Nephron (organoid): ENCODE data around the gene MAN2A2.

ENCODE experiments used
- H3K27ac Mint-ChIP-seq, 3 experiments: 2 replicates each; pipeline ENCODE4 v1.8.0; 2020; ENCODE audit warnings: mixed read lengths in 3 of 3, mild to moderate bottlenecking in 2 of 3, moderate library complexity in 1 of 3
- H3K27me3 Mint-ChIP-seq: 2 replicates; pipeline ENCODE4 v1.8.0; 2021; ENCODE audit warnings: low read depth, mild to moderate bottlenecking, moderate library complexity, mixed read lengths
- H3K36me3 Mint-ChIP-seq: 2 replicates; pipeline ENCODE4 v1.8.0; 2020; ENCODE audit warnings: low read depth, mixed read lengths
- H3K4me1 Mint-ChIP-seq: 2 replicates; pipeline ENCODE4 v1.8.0; 2020; ENCODE audit warnings: mixed read lengths
- H3K4me3 Mint-ChIP-seq, 3 experiments: 2 replicates each; pipeline ENCODE4 v1.8.0; 2020; ENCODE audit warnings: mild to moderate bottlenecking in 3 of 3, mixed read lengths in 3 of 3, moderate library complexity in 2 of 3
- H3K9me3 Mint-ChIP-seq: 2 replicates; pipeline ENCODE4 v1.8.0; 2020; ENCODE audit warnings: mixed read lengths
- CTCF ChIP-seq, 3 experiments: fragments of 200-600 bp; sonication (generic); IDR thresholded peaks; one replicate each; pipeline ENCODE4 v1.5.0; 2021; ENCODE audit warnings: antibody characterized with exemption in 3 of 3; ENCODE audit not compliant: unreplicated experiment in 3 of 3

MAN2A2 gene

DNA sequence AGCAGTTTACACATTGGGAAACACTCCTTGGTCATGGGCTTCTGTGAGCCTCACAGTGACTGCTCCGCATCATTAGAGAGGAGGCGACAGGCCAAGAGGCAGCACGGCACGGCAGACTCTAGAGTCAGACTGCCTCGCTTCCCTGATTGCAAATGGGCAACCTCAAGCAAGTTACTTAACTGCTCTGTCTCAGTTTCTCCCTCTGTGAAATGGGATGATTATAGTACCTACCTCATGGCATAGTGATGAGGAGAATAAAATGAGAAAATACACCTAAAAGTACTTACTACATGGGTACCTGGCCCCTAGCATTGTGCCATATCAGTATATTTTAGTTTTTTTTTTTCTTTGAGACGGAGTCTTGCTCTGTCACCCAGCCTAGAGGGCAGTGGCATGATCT lies 47.6 kb downstream of the MAN2A2 start:
- TF ChIP-seq CTCF (IDR thresholded peaks at IDR 0.05; ENCODE audit: unreplicated experiment in 3 of 3), result no peak
- peaks cover 47% of the 10 kb centered on the region for H3K36me3 Mint-ChIP-seq
- H3K27me3 Mint-ChIP-seq, result no peaks in the 10 kb centered on the region

DNA sequence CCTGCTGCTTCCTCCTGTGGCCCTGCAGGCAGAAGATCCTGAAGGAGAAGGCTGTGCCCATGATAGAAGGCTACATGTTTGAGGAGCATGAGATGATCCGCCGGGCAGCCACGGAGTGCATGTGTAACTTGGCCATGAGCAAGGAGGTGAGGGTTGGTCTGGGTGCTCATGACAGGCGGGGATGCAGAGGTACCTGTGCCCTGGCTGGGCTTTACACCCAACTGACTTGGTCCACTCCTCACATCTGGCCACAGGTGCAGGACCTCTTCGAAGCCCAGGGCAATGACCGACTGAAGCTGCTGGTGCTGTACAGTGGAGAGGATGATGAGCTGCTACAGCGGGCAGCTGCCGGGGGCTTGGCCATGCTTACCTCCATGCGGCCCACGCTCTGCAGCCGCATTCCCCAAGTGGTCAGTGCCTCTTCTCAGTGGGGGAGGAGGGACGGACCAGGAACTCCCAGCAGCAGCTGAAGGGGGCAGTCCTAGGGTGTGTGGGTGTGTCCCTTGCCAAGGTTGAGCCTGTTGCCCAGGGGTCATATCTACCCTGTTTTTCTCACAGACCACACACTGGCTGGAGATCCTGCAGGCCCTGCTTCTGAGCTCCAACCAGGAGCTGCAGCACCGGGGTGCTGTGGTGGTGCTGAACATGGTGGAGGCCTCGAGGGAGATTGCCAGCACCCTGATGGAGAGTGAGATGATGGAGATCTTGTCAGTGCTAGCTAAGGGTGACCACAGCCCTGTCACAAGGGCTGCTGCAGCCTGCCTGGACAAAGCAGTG lies 50.0 kb downstream of the MAN2A2 start:
- Mint-ChIP-seq H3K4me3 (peak overlapping the region; percentile 79 to 85 (median 81)), H3K27ac (no peak overlapping the region), H3K27me3 (no peaks in the 10 kb centered on the region), H3K9me3 (no peaks in the 10 kb centered on the region), H3K36me3 (peaks cover 34% of the 10 kb centered on the region), H3K4me1 (peaks cover 13% of the 10 kb centered on the region)
- no peak for TF ChIP-seq CTCF (IDR thresholded peaks at IDR 0.05; ENCODE audit: unreplicated experiment in 3 of 3)

More for the DNA sequence above, 47.6 kb downstream of the MAN2A2 start:
- Mint-ChIP-seq H3K27ac (no peak overlapping the region), H3K9me3 (no peaks in the 10 kb centered on the region), H3K4me3 (no peak overlapping the region), H3K4me1 (no peaks in the 10 kb centered on the region)

DNA sequence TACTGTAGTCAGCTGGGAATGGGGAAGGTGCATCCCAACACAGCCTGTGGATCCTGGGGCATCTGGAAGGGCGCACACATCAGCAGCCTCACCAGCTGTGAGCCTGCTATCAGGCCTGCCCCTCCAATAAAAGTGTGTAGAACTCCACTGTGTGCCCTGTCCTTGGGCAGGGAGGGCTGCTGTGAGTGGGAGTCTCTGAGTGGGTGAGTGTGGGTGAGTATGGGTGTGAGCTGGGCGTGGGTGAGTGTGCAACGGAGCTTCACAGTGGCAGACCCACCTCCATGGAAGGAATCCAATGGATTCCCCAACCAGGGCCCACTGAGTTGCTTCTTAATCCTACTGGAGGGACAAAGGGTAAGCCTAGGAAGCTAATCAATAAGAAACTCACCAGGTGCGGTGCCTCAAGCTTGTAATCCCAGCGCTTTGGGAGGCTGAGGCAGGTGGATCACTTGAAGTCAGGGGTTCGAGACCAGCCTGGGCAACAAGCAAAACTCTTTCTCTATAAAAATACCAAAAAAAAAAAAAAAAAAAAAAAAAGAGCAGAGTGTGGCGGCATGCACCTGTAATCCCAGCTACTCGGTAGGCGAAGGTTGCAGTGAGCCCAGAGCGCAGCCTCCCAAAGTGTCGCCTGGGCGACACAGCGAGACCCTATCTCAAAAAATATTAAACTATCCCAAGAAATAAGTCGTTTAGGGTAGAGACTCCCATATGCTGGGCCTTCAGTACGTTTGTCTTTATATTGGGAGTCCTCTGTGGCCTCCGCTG lies 51.0 kb downstream of the MAN2A2 start:
- no peak for TF ChIP-seq CTCF (IDR thresholded peaks at IDR 0.05; ENCODE audit: unreplicated experiment in 3 of 3)
- H3K36me3 Mint-ChIP-seq, result peaks cover 29% of the 10 kb centered on the region
- peak overlapping the region in 1 of 3 experiments; percentile 75 for H3K27ac Mint-ChIP-seq
- no peaks in the 10 kb centered on the region for H3K27me3 Mint-ChIP-seq
- H3K4me3 Mint-ChIP-seq, result peak overlapping the region; percentile 85 to 92 (median 90)
- no peaks in the 10 kb centered on the region for H3K9me3 Mint-ChIP-seq
- peaks cover 15% of the 10 kb centered on the region for H3K4me1 Mint-ChIP-seq

GRCh38 chr15:90954712-90955623 lies 51.9 kb downstream of the MAN2A2 start, which contains the start of gene RCCD1:
Gene RCCD1 (plus strand): TSS chr15:90954884. CDS start chr15:90956735, 1,851 bp downstream.
- H3K36me3 Mint-ChIP-seq, result peaks cover 30% of the 10 kb centered on the region
- TF ChIP-seq CTCF (IDR thresholded peaks at IDR 0.05; ENCODE audit: unreplicated experiment in 3 of 3), result no peak
- no peaks in the 10 kb centered on the region for H3K9me3 Mint-ChIP-seq
- H3K4me1 Mint-ChIP-seq, result peaks cover 24% of the 10 kb centered on the region
- H3K4me3 Mint-ChIP-seq, result peak within 1 kb of the TSS; percentile 85 to 92 (median 90)
- no peaks in the 10 kb centered on the region for H3K27me3 Mint-ChIP-seq
- peak within 1 kb of the TSS; percentile 25 to 75 (median 39) for H3K27ac Mint-ChIP-seq

- Mint-ChIP-seq H3K4me3 (peak overlapping the region; percentile 85 to 92 (median 90)), H3K27me3 (no peaks in the 10 kb centered on the region), H3K36me3 (peaks cover 26% of the 10 kb centered on the region), H3K4me1 (peaks cover 25% of the 10 kb centered on the region), H3K27ac (peak overlapping the region in 2 of 3 experiments; percentile 25 to 69), H3K9me3 (no peaks in the 10 kb centered on the region)
- TF ChIP-seq CTCF (IDR thresholded peaks at IDR 0.05; ENCODE audit: unreplicated experiment in 3 of 3), result no peak
These were observed 52.6 kb downstream of the MAN2A2 start for GRCh38 chr15:90955624-90956273.
